HL-60 (cell line): ENCODE measurements around the gene SLC33A1.
"Not testable (repeated sequence)": the region's sequence is repeated elsewhere in the genome, so short reads cannot be mapped to it uniquely, and the experiment has no call there.

ENCODE experiments used
- DNase-seq, 2 experiments: peaks; one replicate each; pipeline ENCODE4 v3.0.0-alpha.2; 2010 to 2020; ENCODE audit warnings: low read depth in 1 of 2, low spot score in 1 of 2
- H3K27ac ChIP-seq: fragments of 250-450 bp; sonication (Bioruptor Pico); replicated peaks from 2 replicates; pipeline ENCODE4 v1.5.1; 2020; ENCODE audit warnings: mild to moderate bottlenecking, moderate library complexity
- H3K27me3 ChIP-seq: fragments of 250-450 bp; sonication (Bioruptor Pico); 2 replicates; pipeline ENCODE4 v1.5.1; 2021; ENCODE audit warnings: mild to moderate bottlenecking, moderate library complexity; ENCODE audit not compliant: insufficient read depth, poor library complexity, severe bottlenecking
- H3K4me3 ChIP-seq: replicated peaks from 2 replicates; pipeline ENCODE4 v1.5.1; 2011; ENCODE audit warnings: mild to moderate bottlenecking, control low read depth, low read length; ENCODE audit not compliant: insufficient read depth
- GABPA ChIP-seq: IDR thresholded peaks from 2 replicates; pipeline ENCODE4 v1.6.1; 2012; ENCODE audit warnings: low read depth
- POLR2AphosphoS5 ChIP-seq: IDR thresholded peaks from 2 replicates; pipeline ENCODE4 v1.6.1; 2012; ENCODE audit warnings: low read depth
- SPI1 ChIP-seq: IDR thresholded peaks from 2 replicates; pipeline ENCODE4 v1.6.1; 2012; ENCODE audit warnings: low read depth, mild to moderate bottlenecking, borderline replicate concordance
- TF ChIP-seq, protein P1 (sequence below): IDR thresholded peaks from 2 replicates; pipeline ENCODE4 v1.6.1; 2012; ENCODE audit warnings: low read depth; ENCODE audit not compliant: insufficient replicate concordance
- TF ChIP-seq, protein P2 (sequence below): IDR thresholded peaks from one replicate; pipeline ENCODE4 v1.5.1; 2011; ENCODE audit warnings: low read length, control low read depth, inconsistent platforms; ENCODE audit not compliant: insufficient read depth

The SLC33A1 gene

GRCh38 chr3:155846119-155846518 is 8.1 kb downstream of the SLC33A1 start:
- peak; percentile 41; the same call in 1 of the 2 replicates for TF ChIP-seq SPI1
- no peak for TF ChIP-seq POLR2AphosphoS5
- no peak for TF ChIP-seq GABPA
- TF ChIP-seq, protein P1, sequence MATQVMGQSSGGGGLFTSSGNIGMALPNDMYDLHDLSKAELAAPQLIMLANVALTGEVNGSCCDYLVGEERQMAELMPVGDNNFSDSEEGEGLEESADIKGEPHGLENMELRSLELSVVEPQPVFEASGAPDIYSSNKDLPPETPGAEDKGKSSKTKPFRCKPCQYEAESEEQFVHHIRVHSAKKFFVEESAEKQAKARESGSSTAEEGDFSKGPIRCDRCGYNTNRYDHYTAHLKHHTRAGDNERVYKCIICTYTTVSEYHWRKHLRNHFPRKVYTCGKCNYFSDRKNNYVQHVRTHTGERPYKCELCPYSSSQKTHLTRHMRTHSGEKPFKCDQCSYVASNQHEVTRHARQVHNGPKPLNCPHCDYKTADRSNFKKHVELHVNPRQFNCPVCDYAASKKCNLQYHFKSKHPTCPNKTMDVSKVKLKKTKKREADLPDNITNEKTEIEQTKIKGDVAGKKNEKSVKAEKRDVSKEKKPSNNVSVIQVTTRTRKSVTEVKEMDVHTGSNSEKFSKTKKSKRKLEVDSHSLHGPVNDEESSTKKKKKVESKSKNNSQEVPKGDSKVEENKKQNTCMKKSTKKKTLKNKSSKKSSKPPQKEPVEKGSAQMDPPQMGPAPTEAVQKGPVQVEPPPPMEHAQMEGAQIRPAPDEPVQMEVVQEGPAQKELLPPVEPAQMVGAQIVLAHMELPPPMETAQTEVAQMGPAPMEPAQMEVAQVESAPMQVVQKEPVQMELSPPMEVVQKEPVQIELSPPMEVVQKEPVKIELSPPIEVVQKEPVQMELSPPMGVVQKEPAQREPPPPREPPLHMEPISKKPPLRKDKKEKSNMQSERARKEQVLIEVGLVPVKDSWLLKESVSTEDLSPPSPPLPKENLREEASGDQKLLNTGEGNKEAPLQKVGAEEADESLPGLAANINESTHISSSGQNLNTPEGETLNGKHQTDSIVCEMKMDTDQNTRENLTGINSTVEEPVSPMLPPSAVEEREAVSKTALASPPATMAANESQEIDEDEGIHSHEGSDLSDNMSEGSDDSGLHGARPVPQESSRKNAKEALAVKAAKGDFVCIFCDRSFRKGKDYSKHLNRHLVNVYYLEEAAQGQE, result no peak
- TF ChIP-seq, protein P2, sequence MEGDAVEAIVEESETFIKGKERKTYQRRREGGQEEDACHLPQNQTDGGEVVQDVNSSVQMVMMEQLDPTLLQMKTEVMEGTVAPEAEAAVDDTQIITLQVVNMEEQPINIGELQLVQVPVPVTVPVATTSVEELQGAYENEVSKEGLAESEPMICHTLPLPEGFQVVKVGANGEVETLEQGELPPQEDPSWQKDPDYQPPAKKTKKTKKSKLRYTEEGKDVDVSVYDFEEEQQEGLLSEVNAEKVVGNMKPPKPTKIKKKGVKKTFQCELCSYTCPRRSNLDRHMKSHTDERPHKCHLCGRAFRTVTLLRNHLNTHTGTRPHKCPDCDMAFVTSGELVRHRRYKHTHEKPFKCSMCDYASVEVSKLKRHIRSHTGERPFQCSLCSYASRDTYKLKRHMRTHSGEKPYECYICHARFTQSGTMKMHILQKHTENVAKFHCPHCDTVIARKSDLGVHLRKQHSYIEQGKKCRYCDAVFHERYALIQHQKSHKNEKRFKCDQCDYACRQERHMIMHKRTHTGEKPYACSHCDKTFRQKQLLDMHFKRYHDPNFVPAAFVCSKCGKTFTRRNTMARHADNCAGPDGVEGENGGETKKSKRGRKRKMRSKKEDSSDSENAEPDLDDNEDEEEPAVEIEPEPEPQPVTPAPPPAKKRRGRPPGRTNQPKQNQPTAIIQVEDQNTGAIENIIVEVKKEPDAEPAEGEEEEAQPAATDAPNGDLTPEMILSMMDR, result no peak
- Histone ChIP-seq H3K4me3 (no peak overlapping the region), H3K27me3 (no peaks in the 10 kb centered on the region), H3K27ac (no peak overlapping the region)
- no peak for DNase-seq

- TF ChIP-seq POLR2AphosphoS5 (no peak), SPI1 (no peak), GABPA (no peak)
- TF ChIP-seq, protein P1, result no peak
- Histone ChIP-seq H3K4me3 (no peak overlapping the region), H3K27me3 (no peaks in the 10 kb centered on the region), H3K27ac (no peak overlapping the region)
- DNase-seq, result no peak
These were observed 10.7 kb downstream of the SLC33A1 start for GRCh38 chr3:155843569-155843968.

GRCh38 chr3:155835341-155836071 is 18.7 kb downstream of the SLC33A1 start:
- DNase-seq, result no peak
- no peak for TF ChIP-seq POLR2AphosphoS5
- no peak for TF ChIP-seq GABPA
- TF ChIP-seq, protein P2, result no peak
- TF ChIP-seq SPI1, result no peak
- TF ChIP-seq, protein P1, result no peak
- no peak overlapping the region for H3K27ac ChIP-seq

DNA sequence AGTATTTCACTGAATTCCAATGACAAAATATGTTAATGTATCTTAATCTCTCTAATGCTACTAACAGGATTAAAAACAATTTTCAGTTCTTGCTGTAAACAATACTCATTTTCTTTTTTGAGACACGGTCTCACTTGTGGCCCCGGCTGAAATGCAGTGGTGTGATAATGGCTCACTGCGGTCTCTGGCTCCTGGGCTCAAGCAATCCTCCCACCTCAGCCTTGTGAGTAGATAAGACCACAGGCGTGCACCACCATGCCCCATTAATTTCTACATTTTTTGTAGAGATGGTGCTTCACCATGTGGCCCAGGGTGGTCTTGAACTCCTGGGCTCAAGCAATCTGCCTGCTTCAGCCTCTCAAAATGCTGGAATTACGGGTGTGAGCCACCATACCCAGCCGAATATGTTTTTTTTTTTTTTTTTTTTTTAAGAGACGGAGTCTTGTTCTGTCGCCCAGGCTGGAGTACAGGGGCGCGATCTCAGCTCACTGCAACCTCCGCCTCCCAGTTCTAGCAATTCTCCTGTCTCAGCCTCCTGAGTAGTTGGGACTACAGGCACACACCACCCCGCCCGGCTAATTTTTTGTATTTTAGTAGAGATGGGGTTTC is 25.6 kb downstream of the SLC33A1 start:
- H3K4me3 ChIP-seq, H3K27me3 ChIP-seq, DNase-seq, H3K27ac ChIP-seq: not testable (repeated sequence)

More at GRCh38 chr3:155835341-155836071, 18.7 kb downstream of the SLC33A1 start:
- H3K4me3 ChIP-seq, result no peak overlapping the region
- no peaks in the 10 kb centered on the region for H3K27me3 ChIP-seq
